Neural progenitor cell (in vitro differentiated cells): ENCODE measurements around the gene MTX2. TPM values are rescaled to one million over a fixed set of nuclear protein-coding genes. Genes with fewer than 3 reads are reported as not detected.

ENCODE experiments used
- DNase-seq: peaks from one replicate; pipeline ENCODE4 v3.0.0-alpha.2; 2016; ENCODE audit warnings: low spot score
- H2AFZ ChIP-seq: fragments of 200-600 bp; sonication (generic); replicated peaks from 2 replicates; pipeline ENCODE4 v1.6.1; 2016; ENCODE audit warnings: antibody characterized with exemption
- H3F3A ChIP-seq: fragments of 200-600 bp; sonication (generic); 2 replicates; pipeline ENCODE4 v1.6.1; 2016; ENCODE audit warnings: antibody characterized with exemption, low read depth
- H3K27ac ChIP-seq: fragments of 200-600 bp; sonication (generic); 2 replicates; pipeline ENCODE4 v1.5.1; 2016; ENCODE audit warnings: mild to moderate bottlenecking
- H3K27me3 ChIP-seq: fragments of 200-600 bp; sonication (generic); 2 replicates; pipeline ENCODE4 v1.6.1; 2016; ENCODE audit warnings: mild to moderate bottlenecking, moderate library complexity
- H3K36me3 ChIP-seq: fragments of 200-600 bp; sonication (generic); 2 replicates; pipeline ENCODE4 v1.5.1; 2016
- H3K4me1 ChIP-seq: fragments of 200-600 bp; sonication (generic); 2 replicates; pipeline ENCODE4 v1.6.1; 2016; ENCODE audit warnings: mixed run types
- H3K4me2 ChIP-seq: fragments of 200-600 bp; sonication (generic); 2 replicates; pipeline ENCODE4 v1.6.1; 2016
- H3K4me3 ChIP-seq: fragments of 200-600 bp; sonication (generic); 2 replicates; pipeline ENCODE4 v1.5.1; 2016
- H3K79me2 ChIP-seq: fragments of 200-600 bp; sonication (generic); 2 replicates; pipeline ENCODE4 v1.6.1; 2016; ENCODE audit warnings: low read depth
- H3K9ac ChIP-seq: fragments of 200-600 bp; sonication (generic); 2 replicates; pipeline ENCODE4 v1.6.1; 2016
- H3K9me3 ChIP-seq: fragments of 200-600 bp; sonication (generic); 2 replicates; pipeline ENCODE4 v1.5.1; 2016; ENCODE audit warnings: low read depth
- H4K20me1 ChIP-seq: fragments of 200-600 bp; sonication (generic); 2 replicates; pipeline ENCODE4 v1.6.1; 2016; ENCODE audit warnings: low read depth
- H3K27ac Mint-ChIP-seq: 3 replicates; pipeline ENCODE4 v1.8.0; 2021; ENCODE audit warnings: mixed read lengths
- H3K27me3 Mint-ChIP-seq: 2 replicates; pipeline ENCODE4 v1.8.0; 2022; ENCODE audit warnings: low read depth, mild to moderate bottlenecking, inconsistent platforms, moderate library complexity, mixed read lengths; ENCODE audit not compliant: insufficient read depth
- H3K36me3 Mint-ChIP-seq: 3 replicates; pipeline ENCODE4 v1.8.0; 2021; ENCODE audit warnings: mixed read lengths
- H3K4me1 Mint-ChIP-seq: 3 replicates; pipeline ENCODE4 v1.8.0; 2021; ENCODE audit warnings: mixed read lengths
- H3K4me3 Mint-ChIP-seq: 3 replicates; pipeline ENCODE4 v1.8.0; 2021; ENCODE audit warnings: mild to moderate bottlenecking, moderate library complexity, mixed read lengths
- H3K9me3 Mint-ChIP-seq: 3 replicates; pipeline ENCODE4 v1.8.0; 2020; ENCODE audit warnings: mixed read lengths
- EZH2 ChIP-seq: fragments of 200-600 bp; sonication (generic); IDR thresholded peaks from 2 replicates; pipeline ENCODE4 v1.6.1; 2017; ENCODE audit warnings: antibody characterized with exemption, mild to moderate bottlenecking, moderate library complexity
- EZH2phosphoT487 ChIP-seq: fragments of 200-600 bp; sonication (generic); IDR thresholded peaks from 2 replicates; pipeline ENCODE4 v1.6.1; 2017; ENCODE audit warnings: antibody characterized with exemption
- total RNA-seq: library from RNA; depleted of rRNA; stranded (reverse); fragments of >200 nt; gene quantifications from 2 replicates; pipeline ENCODE4 v1.2.3, GENCODE V29; 2015; ENCODE audit warnings: low replicate concordance
- TF ChIP-seq, protein P1 (sequence below): fragments of 200-600 bp; sonication (generic); IDR thresholded peaks from 2 replicates; pipeline ENCODE4 v1.5.1; 2017; ENCODE audit warnings: antibody characterized with exemption, mild to moderate bottlenecking

Gene MTX2
- total RNA-seq, 1 donor from 2014 or later = 39.2 TPM

DNA sequence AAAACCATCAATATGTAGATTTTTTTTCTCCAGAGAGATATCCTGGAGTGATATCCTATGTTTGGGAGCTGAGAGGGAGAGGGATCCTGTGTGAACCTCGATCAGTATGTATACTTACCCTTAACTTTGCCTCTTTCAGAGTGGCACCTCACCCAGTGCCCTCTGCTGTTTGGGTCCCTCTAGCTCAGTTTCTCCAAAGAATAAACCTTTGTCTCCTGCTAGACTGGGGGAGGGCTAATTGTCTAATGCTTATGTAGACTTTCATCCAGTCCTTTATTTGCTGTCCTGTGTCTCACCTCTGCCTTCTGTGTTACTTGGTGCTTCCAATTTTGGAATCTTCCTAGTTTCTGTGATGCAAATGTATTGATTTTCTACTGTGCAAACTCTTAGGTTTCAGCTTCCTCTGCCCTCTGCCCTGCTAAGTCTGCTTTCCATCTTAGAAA is 48.4 kb downstream of the MTX2 start:
- H3K27ac Mint-ChIP-seq = no peak overlapping the region
- H3K4me3 Mint-ChIP-seq = no peak overlapping the region
- Histone ChIP-seq H3K27me3 (no peaks in the 10 kb centered on the region), H3K79me2 (no peaks in the 10 kb centered on the region), H2AFZ (no peak overlapping the region), H4K20me1 (no peaks in the 10 kb centered on the region), H3K36me3 (no peaks in the 10 kb centered on the region), H3K9ac (no peak overlapping the region), H3K4me3 (no peak overlapping the region), H3K4me1 (peaks cover 6% of the 10 kb centered on the region), H3K4me2 (no peak overlapping the region), H3K9me3 (no peaks in the 10 kb centered on the region), H3F3A (no peaks in the 10 kb centered on the region), H3K27ac (no peak overlapping the region)
- no peaks in the 10 kb centered on the region for H3K4me1 Mint-ChIP-seq
- no peak for DNase-seq
- peaks cover 10% of the 10 kb centered on the region for H3K36me3 Mint-ChIP-seq
- H3K27me3 Mint-ChIP-seq = no peaks in the 10 kb centered on the region
- H3K9me3 Mint-ChIP-seq = no peaks in the 10 kb centered on the region
- TF ChIP-seq EZH2 (no peak), EZH2phosphoT487 (no peak)
- TF ChIP-seq, protein P1, sequence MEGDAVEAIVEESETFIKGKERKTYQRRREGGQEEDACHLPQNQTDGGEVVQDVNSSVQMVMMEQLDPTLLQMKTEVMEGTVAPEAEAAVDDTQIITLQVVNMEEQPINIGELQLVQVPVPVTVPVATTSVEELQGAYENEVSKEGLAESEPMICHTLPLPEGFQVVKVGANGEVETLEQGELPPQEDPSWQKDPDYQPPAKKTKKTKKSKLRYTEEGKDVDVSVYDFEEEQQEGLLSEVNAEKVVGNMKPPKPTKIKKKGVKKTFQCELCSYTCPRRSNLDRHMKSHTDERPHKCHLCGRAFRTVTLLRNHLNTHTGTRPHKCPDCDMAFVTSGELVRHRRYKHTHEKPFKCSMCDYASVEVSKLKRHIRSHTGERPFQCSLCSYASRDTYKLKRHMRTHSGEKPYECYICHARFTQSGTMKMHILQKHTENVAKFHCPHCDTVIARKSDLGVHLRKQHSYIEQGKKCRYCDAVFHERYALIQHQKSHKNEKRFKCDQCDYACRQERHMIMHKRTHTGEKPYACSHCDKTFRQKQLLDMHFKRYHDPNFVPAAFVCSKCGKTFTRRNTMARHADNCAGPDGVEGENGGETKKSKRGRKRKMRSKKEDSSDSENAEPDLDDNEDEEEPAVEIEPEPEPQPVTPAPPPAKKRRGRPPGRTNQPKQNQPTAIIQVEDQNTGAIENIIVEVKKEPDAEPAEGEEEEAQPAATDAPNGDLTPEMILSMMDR = no peak

DNA sequence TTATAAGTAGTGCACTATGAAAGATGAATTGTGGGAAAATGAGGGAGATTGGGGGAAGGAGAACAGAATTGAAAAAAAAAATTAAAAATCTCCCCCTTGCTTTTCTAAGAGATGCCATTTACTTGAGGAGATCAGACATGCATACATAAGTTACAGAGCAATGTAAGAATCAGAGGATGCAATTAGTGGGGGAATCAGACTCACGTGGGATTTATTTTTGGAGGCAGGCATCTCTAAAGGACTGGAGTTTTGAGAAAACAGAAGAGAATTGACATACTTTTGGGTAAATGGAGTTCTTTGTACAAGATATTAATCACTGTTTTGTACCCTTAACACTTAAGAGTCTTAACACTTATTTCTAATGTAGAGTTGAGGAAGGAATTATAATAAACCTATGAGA is 52.7 kb downstream of the MTX2 start:
- no peak for DNase-seq
- TF ChIP-seq EZH2phosphoT487 (no peak), EZH2 (no peak)
- TF ChIP-seq, protein P1 = no peak
- no peaks in the 10 kb centered on the region for H3K9me3 Mint-ChIP-seq

DNA sequence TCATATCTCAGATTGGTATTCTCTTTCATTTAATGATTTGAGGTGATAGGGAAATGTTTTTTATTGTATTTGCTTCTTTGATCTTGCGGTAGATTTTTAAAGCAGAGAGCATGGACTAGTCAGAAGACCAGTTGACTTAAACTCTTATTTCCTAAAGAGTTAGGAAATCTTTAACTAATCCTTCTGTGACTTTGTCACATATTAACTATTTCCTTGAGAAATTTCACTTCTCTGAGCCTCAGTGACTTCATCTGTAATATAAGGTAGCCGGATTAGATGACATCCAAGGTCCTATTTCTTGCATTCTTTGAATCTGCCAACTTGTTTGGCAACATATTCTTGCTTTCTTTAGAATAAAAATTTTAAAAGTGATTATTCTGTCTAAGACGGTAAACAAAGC is 55.6 kb downstream of the MTX2 start:
- Histone ChIP-seq H3K27me3 (no peaks in the 10 kb centered on the region), H3K4me2 (no peak overlapping the region), H3F3A (no peaks in the 10 kb centered on the region), H3K4me3 (no peak overlapping the region), H3K27ac (no peak overlapping the region), H4K20me1 (peaks cover 16% of the 10 kb centered on the region), H2AFZ (no peak overlapping the region), H3K79me2 (no peaks in the 10 kb centered on the region), H3K36me3 (peaks cover 8% of the 10 kb centered on the region), H3K9ac (no peak overlapping the region), H3K9me3 (no peaks in the 10 kb centered on the region), H3K4me1 (peaks cover 7% of the 10 kb centered on the region)
- Mint-ChIP-seq H3K9me3 (no peaks in the 10 kb centered on the region), H3K4me1 (peaks cover 17% of the 10 kb centered on the region), H3K36me3 (peaks cover 6% of the 10 kb centered on the region), H3K27ac (no peak overlapping the region), H3K27me3 (no peaks in the 10 kb centered on the region), H3K4me3 (no peak overlapping the region)
- TF ChIP-seq EZH2 (no peak), EZH2phosphoT487 (no peak)
- TF ChIP-seq, protein P1 = no peak
- DNase-seq = no peak

More for the DNA sequence above, 52.7 kb downstream of the MTX2 start:
- H3K27me3 Mint-ChIP-seq = no peaks in the 10 kb centered on the region
- H3K27me3 ChIP-seq = no peaks in the 10 kb centered on the region
- H3K4me2 ChIP-seq = no peak overlapping the region
- H3K4me1 ChIP-seq = peaks cover 13% of the 10 kb centered on the region
- no peak overlapping the region for H2AFZ ChIP-seq
- no peaks in the 10 kb centered on the region for H3K79me2 ChIP-seq
- H3K4me3 Mint-ChIP-seq = no peak overlapping the region
- H3K9me3 ChIP-seq = no peaks in the 10 kb centered on the region
- H3K27ac Mint-ChIP-seq = no peak overlapping the region
- H3K9ac ChIP-seq = no peak overlapping the region
- H3K36me3 ChIP-seq = no peaks in the 10 kb centered on the region
- H4K20me1 ChIP-seq = peaks cover 16% of the 10 kb centered on the region
- H3F3A ChIP-seq = no peaks in the 10 kb centered on the region
- no peak overlapping the region for H3K4me3 ChIP-seq
- peaks cover 17% of the 10 kb centered on the region for H3K4me1 Mint-ChIP-seq
- H3K27ac ChIP-seq = no peak overlapping the region
- H3K36me3 Mint-ChIP-seq = peaks cover 3% of the 10 kb centered on the region
